Non-pigmented ciliary epithelial cell (primary cell): ENCODE measurements around the gene ATF5.
"Not testable (repeated sequence)": the region's sequence is repeated elsewhere in the genome, so short reads cannot be mapped to it uniquely, and the experiment has no call there.

Experiments used
- DNase-seq: peaks from one replicate; pipeline ENCODE4 v3.0.0-alpha.2; 2010; ENCODE audit warnings: low read depth

The ATF5 gene

GRCh38 chr19:49923055-49924003, 5.7 kb upstream of the ATF5 start:
- no peak for DNase-seq

GRCh38 chr19:49924004-49924880, 4.8 kb upstream of the ATF5 start:
- DNase-seq = no peak

- not testable (repeated sequence) for DNase-seq
Observed at GRCh38 chr19:49924881-49925210, 4.2 kb upstream of the ATF5 start.

- DNase-seq = no peak
Observed at GRCh38 chr19:49925486-49925885, 3.5 kb upstream of the ATF5 start.

GRCh38 chr19:49926515-49926914, 2.5 kb upstream of the ATF5 start:
- DNase-seq = no peak

- no peak for DNase-seq
Observed at GRCh38 chr19:49927526-49928264, 1.3 kb upstream of the ATF5 start.

GRCh38 chr19:49929611-49930482, 842 bp downstream of the ATF5 start:
- DNase-seq = peak; percentile 94

- no peak for DNase-seq
Observed at GRCh38 chr19:49930483-49931011, 1.5 kb downstream of the ATF5 start.

GRCh38 chr19:49931293-49932040, 2.5 kb downstream of the ATF5 start:
- DNase-seq = no peak

GRCh38 chr19:49932041-49932451, 3.0 kb downstream of the ATF5 start:
- no peak for DNase-seq

GRCh38 chr19:49932731-49933131, 3.7 kb downstream of the ATF5 start:
- no peak for DNase-seq

GRCh38 chr19:49933643-49934042, 4.6 kb downstream of the ATF5 start:
- DNase-seq = no peak

GRCh38 chr19:49936549-49936948, 7.5 kb downstream of the ATF5 start:
- DNase-seq = no peak

GRCh38 chr19:49937750-49938381, 8.9 kb downstream of the ATF5 start:
- no peak for DNase-seq

- DNase-seq = no peak
Observed at GRCh38 chr19:49938662-49939061, 9.7 kb downstream of the ATF5 start.

- DNase-seq = no peak
Observed at GRCh38 chr19:49939721-49940481, 10.9 kb downstream of the ATF5 start.

- no peak for DNase-seq
Observed at GRCh38 chr19:49940482-49940791, 11.4 kb downstream of the ATF5 start.

- not testable (repeated sequence) for DNase-seq
Observed at GRCh38 chr19:49944567-49944966, 15.6 kb downstream of the ATF5 start.

- DNase-seq = no peak
Observed at GRCh38 chr19:49946415-49946814, 17.4 kb downstream of the ATF5 start.
